Suppressor macrophage (primary cell): ENCODE data around the gene EIF6.

Experiments used
- DNase-seq, 4 experiments: peaks; one replicate each; pipeline ENCODE4 v3.0.0-alpha.2; 2020 to 2022

EIF6 gene

GRCh38 chr20:35312318-35312717 is 27.7 kb upstream of the EIF6 start:
- DNase-seq = no peak

- DNase-seq = no peak
These were observed 27.2 kb upstream of the EIF6 start for GRCh38 chr20:35311822-35312221.

- DNase-seq = no peak
These were observed 26.8 kb upstream of the EIF6 start for GRCh38 chr20:35311409-35311808.

GRCh38 chr20:35307666-35308653 is 23.4 kb upstream of the EIF6 start:
- no peak for DNase-seq

GRCh38 chr20:35306931-35307517 is 22.5 kb upstream of the EIF6 start:
- peak; percentile 45 to 73 (median 64) for DNase-seq

GRCh38 chr20:35305682-35306556 is 21.3 kb upstream of the EIF6 start:
- peak; percentile 86 to 93 (median 88) for DNase-seq

GRCh38 chr20:35304956-35305355 is 20.4 kb upstream of the EIF6 start:
- DNase-seq = no peak

GRCh38 chr20:35303735-35304491 is 19.3 kb upstream of the EIF6 start:
- DNase-seq = peak; percentile 85 to 90 (median 88)

- DNase-seq = no peak
These were observed 18.8 kb upstream of the EIF6 start for GRCh38 chr20:35303382-35303734.

- no peak for DNase-seq
These were observed 18.1 kb upstream of the EIF6 start for GRCh38 chr20:35302421-35303335.

GRCh38 chr20:35301426-35301825 is 16.9 kb upstream of the EIF6 start:
- no peak for DNase-seq

- no peak for DNase-seq
These were observed 16.1 kb upstream of the EIF6 start for GRCh38 chr20:35300469-35301262.

GRCh38 chr20:35299780-35300179 is 15.2 kb upstream of the EIF6 start:
- peak in 2 of 4 experiments; percentile 28 for DNase-seq

- no peak for DNase-seq
These were observed 13.7 kb upstream of the EIF6 start for GRCh38 chr20:35298264-35298663.

- DNase-seq = no peak
These were observed 13.2 kb upstream of the EIF6 start for GRCh38 chr20:35297740-35298139.

- peak in 1 of 4 experiments; percentile 30 for DNase-seq
These were observed 12.6 kb upstream of the EIF6 start for GRCh38 chr20:35297155-35297554.

- no peak for DNase-seq
These were observed 11.6 kb upstream of the EIF6 start for GRCh38 chr20:35296101-35296554.

GRCh38 chr20:35295674-35296073 is 11.1 kb upstream of the EIF6 start:
- no peak for DNase-seq

- no peak for DNase-seq
These were observed 10.5 kb upstream of the EIF6 start for GRCh38 chr20:35295058-35295457.

GRCh38 chr20:35294293-35294685 is 9.7 kb upstream of the EIF6 start:
- no peak for DNase-seq
